ENCODE results near the gene OPN5.

DNA sequence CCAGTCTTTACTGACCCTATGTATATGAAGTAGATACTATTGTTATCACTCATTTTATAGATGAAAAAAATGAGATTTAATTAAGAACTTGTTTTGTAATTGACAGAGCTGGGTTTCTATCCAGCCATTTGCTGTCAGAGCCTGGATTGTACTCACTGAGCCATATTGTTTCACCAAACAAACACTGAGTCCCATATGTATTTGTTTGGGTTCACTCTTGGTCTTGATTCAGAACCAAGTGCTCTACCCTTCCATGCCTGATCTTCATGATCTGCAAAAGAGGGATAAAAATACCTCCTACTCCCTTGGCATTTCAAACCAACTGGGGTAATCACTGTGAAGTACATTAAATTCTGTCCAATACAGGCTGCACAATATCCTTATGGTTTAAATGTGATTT lies 52.4 kb downstream of the OPN5 start:
- TF ChIP-seq, protein P1, sequence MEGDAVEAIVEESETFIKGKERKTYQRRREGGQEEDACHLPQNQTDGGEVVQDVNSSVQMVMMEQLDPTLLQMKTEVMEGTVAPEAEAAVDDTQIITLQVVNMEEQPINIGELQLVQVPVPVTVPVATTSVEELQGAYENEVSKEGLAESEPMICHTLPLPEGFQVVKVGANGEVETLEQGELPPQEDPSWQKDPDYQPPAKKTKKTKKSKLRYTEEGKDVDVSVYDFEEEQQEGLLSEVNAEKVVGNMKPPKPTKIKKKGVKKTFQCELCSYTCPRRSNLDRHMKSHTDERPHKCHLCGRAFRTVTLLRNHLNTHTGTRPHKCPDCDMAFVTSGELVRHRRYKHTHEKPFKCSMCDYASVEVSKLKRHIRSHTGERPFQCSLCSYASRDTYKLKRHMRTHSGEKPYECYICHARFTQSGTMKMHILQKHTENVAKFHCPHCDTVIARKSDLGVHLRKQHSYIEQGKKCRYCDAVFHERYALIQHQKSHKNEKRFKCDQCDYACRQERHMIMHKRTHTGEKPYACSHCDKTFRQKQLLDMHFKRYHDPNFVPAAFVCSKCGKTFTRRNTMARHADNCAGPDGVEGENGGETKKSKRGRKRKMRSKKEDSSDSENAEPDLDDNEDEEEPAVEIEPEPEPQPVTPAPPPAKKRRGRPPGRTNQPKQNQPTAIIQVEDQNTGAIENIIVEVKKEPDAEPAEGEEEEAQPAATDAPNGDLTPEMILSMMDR (IDR thresholded peaks at IDR 0.05): no peak
- no peak for TF ChIP-seq POLR2A (IDR thresholded peaks at IDR 0.05)
